ENCODE results near the gene FOXD4L4.
"Not testable (repeated sequence)": the region's sequence is repeated elsewhere in the genome, so short reads cannot be mapped to it uniquely, and the experiment has no call there.

FOXD4L4 gene

DNA sequence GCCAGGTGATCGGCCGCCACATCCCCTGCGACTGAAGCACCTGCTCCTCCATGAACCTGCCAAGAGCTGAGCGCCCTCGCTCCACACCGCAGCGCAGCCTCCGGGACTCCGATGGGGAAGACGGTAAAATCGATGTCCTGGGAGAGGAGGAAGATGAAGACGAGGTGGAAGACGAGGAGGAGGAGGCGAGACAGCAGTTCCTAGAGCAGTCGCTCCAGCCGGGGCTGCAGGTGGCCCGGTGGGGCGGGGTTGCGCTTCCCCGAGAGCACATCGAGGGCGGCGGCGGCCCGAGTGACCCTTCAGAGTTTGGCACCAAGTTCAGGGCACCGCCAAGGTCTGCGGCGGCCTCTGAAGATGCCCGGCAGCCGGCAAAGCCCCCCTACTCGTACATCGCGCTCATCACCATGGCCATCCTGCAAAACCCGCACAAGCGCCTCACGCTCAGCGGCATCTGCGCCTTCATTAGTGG is at the start of gene FOXD4L4:
TSS of gene FOXD4L4 (plus strand) at position 51 of the 469 bp plus-strand sequence. CDS start at position 51, 0 bp downstream.
- not testable (repeated sequence) for FAIRE-seq

DNA sequence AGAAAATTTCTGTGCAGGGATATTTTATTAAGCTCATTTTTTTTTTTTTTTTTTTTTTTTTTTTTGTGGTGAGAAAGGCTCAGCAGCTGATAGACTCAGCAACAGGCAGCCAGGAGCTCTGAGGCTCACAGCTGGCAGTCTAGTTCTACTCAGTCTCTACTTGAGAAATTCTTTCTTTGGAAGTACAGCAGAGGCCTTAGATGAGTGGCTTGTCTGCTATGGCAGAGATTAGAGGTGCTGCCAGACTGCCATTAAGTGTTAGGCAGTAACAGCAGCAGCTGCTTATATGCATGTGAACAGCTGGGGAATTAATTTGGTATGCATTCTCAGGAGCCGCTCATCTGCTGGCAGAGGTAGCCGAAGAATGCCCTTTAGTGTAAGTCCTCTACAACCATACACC is 33.4 kb upstream of the FOXD4L4 start:
- FAIRE-seq: not testable (repeated sequence)

DNA sequence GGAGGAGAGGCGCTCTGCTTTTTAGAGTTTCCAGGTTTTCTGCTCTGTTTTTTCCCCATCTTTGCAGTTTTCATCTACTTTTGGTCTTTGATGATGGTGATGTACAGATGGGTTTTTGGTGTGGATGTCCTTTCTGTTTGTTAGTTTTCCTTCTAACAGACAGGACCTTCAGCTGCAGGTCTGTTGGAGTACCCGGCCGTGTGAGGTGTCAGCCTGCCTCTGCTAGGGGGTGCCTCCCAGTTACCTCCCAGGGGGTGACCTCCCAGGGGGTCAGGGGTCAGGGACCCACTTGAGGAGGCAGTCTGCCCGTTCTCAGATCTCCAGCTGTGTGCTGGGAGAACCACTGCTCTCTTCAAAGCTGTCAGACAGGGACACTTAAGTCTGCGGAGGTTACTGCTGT is 22.5 kb upstream of the FOXD4L4 start:
- not testable (repeated sequence) for FAIRE-seq

DNA sequence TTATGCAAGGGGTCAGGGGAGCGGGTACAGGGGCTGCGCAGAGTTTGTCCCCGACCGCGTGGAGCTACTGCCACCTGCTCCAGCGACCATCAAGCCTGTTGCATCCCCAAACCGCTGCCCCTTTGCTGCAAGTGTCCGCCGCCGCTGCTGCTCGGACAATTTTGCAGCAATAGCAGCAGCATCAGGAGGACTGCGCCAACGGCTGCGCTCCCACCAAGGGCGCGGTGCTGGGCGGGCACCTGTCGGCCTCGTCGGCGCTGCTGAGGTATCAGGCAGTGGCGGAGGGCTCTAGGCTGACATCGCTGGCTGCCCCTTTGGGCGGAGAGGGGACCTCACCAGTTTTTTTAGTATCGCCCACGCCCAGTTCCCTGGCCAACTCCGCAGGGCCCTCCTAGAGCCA is 1.2 kb downstream of the FOXD4L4 start:
- not testable (repeated sequence) for FAIRE-seq
